Left renal cortex interstitium (tissue), 4 donors: ENCODE data around the gene ACP7. TPM values are rescaled to one million over a fixed set of nuclear protein-coding genes. Genes with fewer than 3 reads are reported as not detected.
"Not testable (repeated sequence)": the region's sequence is repeated elsewhere in the genome, so short reads cannot be mapped to it uniquely, and the experiment has no call there.

Experiments
- DNase-seq, 4 donors: peaks; one replicate each; pipeline ENCODE4 v3.0.0-alpha.2; 2013; ENCODE audit warnings: low read depth in 4 of 4, low spot score in 2 of 4, missing footprints in 1 of 4
- polyA plus RNA-seq, 4 donors: library from polyadenylated mRNA; unstranded; fragments of 120-200 nt; gene quantifications; one replicate each; pipeline ENCODE4 v1.2.1, GENCODE V29; 2013; ENCODE audit not compliant: insufficient read length in 4 of 4

The ACP7 gene
- polyA plus RNA-seq, 4 donors = 0.13 to 1.5 (median 0.56) TPM

DNA sequence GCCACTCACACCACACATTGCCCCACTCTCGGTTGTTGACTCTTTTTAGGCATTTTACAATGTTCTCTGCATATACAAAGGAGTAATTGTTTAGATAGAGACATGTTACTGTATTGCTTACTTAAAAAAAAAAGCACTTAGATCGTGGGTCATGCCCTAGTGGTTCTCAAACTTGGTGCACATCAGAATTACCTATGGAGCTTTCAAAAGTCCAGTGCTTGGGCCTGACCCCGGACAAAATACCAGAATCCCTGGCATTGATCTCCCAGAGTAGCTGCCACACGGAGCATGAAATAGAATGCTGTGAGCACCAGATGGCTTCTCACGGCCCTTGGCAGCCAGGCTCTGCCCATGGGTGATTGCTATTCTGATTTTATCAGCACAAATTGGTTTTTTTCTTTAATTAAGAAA lies 20.0 kb downstream of the ACP7 start:
- no peak for DNase-seq

DNA sequence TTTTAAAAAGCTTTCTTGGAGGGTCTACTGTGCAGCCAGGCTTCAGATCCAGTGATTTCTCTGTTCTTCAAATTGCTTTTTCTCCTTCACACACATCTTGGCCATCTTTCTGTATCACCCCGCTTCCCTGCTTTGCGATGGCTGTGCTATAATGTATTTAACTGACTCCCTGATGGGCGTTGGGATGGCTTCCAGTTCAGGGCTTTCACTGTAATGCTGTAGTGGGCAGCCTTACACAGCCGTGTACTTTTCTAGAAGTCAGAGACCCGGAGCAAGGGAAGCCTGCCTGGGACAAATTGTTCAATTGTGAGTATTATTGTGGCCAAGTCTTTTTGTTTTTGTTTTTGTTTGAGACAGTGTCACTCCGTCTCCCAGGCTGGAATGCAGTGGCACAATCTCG lies 22.0 kb downstream of the ACP7 start:
- DNase-seq = no peak

DNA sequence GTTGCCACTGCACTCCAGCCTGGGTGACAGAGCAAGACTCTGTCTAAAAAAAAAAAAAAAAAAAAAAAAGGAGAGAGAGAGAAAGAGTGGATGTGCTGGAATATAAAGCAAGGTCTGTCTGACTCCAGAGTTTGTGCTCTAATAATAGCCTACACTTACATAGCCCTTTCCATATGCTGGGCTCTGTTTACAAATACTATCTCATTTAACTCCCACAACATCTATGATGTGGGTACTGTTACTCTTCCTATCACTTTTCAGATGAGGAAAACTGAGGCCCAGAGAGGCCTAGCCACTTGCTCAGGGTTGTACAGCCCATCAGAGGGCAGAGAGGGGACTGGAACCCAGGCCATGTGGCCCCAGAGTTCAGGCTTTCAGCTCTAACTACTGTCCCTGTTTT lies 25.5 kb downstream of the ACP7 start:
- no peak for DNase-seq

DNA sequence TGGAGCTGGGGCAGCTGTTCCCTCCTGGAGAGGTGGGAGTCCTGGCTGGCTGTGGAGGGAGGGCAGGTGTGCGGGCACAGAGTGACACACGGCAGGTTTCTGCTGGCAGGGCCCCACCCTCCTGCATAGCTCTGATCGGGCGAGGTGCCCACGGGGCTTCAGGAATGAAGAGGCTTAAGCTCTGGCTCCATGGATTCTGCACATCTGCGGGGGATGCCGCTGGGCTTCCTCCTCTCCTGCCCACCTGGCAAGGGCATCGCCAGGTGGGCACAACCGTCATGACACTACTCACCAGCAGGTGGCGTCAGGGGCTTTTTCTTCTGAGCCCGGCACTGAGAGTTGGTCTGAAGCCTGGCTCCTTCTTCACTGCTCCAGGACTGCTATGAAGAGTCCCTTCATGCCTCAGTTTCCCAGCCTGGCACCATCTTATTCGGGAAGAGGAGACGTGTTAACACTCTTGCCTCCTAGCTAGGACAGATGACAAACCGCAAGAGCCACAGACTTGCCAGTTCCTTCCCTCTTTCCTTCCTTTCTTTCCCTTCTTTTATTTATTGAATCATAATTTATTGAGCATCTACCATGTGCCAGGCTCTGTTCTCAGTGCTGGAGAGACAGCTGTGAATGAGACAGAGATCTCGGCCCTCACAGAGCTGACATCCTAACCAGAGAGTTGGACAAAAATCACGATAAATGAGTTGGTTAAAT lies 26.2 kb downstream of the ACP7 start:
- DNase-seq = no peak

DNA sequence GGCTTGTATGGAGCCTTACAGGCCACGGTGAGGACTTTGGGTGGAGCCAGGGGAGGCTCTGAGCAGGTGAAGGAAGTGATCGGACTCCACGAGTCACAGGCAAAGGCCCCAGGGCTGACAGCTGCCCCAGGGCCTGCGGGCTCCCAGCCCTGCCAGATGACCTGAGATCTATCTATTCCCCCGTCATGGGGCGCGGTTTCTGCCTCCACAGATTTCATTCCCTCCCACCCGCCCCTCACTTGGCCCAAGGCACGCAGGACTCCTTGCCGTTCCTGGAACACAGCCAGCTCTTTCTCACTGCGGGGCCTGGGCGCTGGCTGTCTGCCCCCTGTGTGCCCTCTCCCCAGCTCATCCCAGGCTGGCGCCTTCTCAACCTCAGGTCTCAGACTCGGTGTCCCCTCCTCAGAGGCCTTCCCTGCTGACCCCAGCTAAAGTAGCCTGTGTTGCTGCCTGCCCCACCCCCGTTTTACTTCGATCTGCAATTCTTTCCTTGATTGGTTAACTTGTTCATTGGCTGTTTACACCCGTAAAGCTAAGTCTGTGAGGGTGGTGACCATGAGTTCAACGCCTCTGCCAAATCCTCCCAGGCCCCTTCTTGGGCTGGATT lies 27.5 kb downstream of the ACP7 start:
- no peak for DNase-seq

DNA sequence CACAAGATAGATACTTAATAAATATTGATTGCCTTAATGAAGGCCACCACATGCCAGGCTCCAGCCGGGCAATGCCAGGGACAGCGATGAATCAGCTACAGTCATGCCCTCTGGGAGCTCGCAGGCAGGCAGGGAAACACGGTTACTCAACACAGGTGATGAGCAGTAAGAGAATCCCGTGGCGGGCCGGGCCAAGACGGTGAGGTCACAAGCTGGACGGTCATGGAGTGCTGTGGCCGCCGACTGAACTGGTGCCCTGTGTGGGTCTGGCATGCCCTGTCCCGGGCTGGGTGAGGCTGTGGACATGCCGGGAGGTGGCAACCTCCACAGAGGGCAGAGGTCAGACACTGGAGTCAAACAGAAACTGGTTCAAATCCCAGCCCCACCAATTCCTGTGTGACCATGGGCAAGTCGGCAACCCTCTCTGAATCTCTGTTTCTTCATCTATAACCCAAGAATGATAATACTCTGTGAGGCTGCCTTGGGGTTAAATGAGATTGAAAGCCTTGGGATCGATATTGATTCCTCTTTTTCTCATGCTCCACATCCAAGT lies 28.2 kb downstream of the ACP7 start:
- DNase-seq = no peak

DNA sequence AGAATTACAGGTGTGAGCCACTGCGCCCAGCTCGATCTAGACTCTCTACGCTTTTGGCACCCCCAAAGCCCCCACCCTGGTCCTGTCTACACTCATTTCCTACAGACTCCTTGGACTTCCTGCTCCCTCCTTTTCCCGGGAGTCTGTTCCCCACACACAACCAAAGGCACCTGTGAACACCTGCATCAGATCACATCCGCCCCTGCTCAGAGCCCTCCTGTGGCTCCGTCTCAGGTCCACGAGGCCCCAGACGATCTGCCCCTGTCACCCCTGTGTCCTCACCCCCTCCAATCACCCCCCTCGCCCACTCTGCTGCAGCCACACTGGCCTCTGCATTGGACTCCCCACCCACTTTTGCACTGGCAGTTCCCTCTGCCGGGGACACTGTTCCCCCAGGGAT lies 29.0 kb downstream of the ACP7 start:
- DNase-seq = no peak

DNA sequence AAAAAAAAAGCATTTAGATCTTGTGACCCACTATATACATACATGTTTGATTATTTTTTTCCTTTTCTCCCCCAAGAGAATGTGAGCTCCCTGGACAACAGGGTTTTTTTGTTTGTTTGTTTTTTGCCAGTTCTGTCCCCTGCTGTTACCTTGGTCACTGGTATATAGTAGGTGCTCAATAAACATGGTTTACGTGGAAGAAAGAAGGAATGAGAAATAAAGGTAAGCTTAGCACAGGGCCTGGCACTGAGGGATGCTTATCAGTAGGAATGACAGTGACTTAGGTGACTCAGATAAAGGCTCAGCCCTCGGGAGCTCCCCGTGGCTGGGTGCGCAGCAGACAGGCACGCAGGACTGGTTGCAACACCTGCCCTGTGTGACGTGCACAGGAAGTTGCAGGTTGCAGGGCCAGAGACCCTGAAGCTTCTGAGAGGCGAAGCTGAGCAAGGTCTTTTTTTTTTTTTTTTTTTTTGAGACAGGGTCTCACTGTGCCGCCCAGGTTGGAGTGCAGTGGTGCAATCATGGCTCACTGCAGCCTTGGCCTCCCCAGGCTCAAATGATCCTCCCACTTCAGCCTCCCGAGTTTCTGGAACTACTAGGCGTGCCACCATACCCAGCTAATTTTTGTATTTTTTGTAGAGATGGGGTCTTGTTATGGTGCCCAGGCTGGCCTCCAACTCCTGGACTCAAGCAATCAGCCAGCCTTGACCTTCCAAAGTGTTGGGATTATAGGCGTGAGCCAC lies 31.1 kb downstream of the ACP7 start:
- DNase-seq = no peak

DNA sequence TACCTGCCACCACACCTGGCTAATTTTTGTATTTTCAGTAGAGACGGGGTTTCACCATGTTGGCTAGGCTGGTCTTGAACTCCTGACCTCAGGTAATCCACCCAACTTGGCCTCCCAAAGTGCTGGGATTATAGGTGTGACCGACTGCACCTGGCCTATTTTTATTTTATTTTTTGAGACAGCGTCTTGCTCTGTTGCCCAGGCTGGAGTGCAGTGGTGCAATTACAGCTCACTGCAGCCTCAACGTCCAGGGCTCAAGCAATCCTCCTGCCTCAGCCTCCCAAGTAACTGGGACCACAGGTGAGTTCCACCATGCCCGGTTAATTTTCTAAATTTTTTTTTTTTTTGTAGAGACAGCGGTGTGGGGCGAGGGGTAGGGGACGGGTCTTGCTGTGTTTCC lies 32.9 kb downstream of the ACP7 start:
- DNase-seq = not testable (repeated sequence)

DNA sequence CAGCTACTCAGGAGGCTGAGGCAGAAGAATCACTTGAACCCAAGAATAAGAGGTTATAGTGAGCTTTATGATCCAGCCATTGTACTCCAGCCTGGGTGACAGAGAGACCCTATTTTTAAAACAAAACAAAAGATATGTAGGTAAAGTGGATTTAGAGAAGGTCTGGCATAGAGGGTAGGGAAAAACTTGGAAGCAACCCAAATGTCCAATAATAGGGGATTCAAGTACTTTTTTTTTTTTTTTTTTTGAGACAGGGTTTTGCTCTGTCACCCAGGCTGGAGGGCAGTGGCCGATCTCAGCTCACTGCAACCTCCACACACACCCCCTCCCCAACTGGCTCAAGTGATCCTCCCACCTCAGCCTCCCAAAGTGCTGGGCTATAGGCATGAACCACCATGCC lies 35.7 kb downstream of the ACP7 start:
- no peak for DNase-seq

DNA sequence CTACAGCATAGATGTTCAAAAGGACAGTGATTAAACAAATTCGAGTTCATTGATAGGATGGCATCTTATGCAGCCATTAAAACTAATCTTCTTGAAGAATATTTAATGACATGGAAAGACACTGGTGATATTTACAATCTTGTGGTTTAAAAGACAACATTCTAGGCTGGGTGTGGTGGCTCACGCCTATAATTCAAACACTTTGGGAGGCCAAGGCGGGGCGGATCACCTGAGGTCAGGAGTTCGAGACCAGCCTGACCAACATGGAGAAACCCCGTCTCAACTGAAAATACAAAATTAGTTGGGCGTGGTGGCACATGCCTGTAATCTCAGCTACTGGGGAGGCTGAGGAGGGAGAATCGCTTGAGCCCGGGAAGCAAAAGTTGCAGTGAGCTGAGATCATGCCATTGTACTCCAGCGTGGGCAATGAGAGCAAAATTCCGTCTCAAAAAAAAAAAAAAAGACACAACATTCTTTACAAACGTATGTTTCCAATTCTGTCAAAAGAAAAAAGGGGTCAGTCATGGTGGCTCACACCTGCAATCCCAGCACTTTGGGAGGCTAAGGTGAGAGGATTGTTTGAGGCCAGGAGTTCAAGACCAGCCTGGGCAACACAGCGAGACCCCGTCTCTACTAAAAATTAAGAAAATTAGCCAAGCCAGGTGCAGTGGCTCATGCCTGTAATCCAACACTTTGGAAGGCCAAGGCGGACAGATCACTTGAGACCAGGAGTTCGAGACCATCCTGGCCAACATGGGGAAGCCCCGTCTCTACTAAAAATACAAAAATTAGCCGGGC lies 39.0 kb downstream of the ACP7 start:
- DNase-seq = no peak

DNA sequence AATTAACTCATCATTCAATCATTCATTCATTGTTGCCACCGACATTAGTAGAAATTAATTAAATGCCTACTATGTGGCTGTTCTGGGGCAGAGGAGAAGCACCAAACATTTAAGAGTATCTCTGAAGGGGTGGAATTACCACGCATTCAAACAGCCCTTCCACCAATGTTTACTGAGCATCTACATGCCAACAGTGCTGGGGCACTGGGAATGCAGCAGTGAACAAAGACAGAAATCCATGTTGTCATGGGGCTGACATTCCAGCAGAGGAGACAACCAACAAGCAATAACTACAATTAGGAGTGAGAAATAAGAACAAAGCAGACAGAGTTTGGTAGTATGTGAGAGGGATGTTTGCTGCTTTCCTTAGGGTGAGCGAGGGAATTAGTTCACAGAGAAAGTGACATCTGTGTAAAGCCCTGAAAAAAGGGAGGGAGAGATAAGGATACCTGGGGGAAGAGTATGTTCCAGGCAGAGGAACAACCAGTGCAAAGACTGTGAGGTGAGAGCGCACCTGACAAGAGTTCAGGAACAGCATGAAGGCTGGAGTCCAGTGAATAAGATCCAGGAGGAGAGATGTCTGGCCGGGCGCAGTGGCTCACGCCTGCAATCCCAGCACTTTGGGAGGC lies 40.1 kb downstream of the ACP7 start:
- DNase-seq = no peak

DNA sequence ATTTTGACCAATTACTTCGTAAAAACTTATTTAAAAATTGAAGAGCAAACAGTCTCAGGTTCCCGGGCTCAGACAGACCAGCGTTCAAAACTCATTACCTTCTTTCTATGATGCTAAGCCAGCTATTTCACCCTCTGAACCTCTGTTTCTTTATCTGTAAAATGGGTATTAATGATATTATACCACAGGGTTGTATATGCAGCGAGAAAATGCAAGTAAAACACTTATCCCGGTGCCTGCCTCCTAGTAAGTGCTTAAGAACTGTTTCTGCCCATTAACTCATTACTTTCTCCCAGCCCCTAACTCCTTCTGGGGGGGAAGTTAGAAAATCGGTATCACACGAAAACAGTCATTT lies 41.0 kb downstream of the ACP7 start:
- DNase-seq = no peak

DNA sequence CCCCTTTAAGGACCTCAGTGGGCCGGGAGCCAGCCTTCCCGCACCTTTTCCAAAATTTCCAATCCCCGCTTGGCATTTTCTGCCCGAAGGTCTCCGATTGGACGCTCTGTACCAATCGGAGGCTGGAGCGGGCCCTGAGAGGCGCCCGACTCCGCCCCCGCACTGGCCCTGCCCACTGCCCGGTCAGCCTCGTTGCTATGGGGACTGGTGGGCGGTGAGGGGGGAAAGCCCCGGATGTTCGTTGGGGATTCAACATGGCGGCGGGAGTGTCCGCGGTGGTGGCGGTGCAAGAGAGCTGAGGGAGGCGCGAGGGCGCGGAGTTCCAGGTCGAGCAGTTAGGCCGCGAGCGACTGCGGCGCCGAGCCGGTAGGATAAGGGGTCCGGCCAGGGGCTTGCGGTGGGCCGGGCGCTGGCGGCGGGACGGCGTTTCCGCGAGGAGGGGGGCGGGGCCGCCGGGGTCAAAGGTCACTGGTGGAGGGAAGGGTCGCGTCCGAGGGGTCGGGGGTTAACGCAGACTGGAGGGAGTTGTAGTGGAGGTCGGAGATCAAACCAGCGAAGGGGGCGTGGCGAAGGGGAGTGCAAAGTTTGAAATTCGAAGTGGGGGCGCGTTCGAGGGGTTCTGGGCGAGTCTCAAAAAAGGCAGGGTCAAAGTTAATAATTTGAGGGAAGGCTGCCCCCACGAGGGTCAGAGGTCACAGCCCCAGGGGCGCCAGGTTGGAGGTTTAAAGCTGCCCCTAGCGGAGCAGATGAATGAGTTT lies 41.6 kb downstream of the ACP7 start, which contains the start of gene PAK4:
PAK4 (plus strand) TSS at position 233 of the 758 bp plus-strand sequence. CDS start 43,768 bp downstream, outside the sequence.
- DNase-seq = peak; percentile 81 to 96 (median 91)

DNA sequence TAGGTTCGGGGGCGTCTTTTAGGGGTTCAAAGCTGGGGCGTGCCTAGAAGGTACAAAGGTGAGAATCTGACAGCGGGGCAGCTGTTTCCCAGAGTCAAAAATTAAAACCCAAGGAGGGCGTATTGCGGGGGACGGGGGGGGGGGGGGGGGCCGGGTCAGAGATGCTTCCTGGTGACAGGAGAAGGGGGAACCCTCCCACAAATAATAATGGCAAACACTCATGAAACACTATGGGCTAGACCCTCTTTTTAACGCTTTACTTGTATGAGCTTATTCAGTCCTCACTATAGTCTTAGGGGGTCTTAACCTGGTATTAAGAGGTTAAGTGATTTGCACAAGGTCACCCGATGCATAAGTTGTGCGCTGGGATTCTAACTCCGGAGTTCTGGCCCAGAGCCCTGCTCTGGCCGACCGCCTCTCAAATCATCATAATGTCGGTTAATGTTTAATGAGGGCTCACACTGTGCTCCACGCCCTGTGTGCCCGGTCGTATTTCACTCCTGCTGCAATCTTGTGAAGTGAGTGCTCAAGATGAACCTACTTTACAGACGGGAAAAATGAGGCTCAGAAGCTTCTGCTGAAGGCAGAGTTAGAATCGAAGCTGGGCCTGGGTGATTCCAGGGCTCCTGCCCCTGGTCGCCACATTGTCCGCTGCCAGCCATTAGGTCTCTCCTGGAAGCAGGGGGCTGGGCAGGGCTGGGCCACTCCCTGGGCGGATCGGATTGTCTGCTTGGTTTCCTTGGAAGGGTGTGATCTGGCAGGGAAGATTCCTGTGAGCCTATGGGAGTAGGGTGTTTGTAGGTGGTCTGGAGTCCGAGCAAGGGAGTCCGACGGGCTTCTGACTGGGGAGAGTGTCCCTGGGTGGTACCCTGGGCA lies 42.4 kb downstream of the ACP7 start:
- no peak for DNase-seq

DNA sequence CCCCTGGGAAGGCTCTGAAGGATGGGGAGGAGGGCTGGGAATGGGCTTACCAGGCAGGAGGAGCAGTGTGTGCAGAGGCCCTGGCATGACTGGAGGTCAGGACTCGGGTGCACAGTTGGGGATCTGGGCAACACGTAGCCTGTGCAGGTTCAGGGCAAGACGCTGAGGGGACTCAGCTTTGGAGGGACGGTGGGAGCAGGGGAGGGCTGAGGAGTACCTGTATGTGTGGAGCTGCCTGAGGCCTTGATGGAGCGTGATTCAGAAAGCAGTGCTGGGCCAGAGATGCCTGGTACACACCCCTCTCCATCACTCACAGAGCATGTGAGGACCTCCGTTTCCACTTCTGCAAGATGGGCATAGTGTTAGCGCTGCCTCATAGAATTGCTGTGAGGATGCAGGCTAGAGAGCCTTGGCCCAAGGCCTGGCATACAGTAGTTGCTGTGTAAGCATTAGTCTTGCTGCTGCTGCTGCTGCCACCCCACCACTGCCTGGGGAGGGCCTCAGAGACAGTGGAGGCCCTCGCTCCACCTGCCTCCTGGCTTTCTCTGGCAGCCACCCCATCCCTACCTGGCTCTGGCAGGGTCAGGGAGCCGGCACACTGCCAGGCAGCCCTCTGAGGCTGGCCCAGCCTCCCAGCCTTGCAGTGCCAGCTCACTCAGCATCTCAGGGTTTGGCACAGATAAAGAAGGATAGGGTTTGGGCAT lies 43.8 kb downstream of the ACP7 start:
- DNase-seq = no peak

DNA sequence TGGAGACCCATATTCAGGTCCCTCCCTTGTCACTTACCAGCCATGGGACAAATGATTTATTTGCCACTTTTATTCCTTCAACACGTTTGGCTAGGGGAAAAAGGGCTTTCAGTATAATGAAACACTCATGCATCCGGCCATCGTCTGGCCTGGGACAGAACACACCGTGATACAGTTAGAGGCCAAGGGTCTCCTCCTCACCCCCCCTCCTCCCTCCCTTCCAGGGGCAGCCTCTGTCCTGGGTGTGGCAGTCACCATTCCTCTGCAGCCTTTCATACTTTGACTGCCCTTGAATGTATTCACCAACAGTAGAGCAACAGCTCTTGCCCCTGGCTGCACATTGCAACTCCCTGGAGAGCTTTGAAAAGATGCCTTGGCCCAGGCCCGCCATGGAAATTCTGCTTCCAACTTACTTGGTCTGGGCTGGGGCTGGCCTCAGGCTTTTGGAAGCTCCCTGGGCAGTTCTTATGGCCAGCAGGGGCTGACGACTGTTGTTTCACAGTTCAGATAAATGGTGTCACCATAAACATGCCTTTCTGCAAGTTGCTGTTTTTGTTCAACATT lies 44.4 kb downstream of the ACP7 start:
- no peak for DNase-seq

DNA sequence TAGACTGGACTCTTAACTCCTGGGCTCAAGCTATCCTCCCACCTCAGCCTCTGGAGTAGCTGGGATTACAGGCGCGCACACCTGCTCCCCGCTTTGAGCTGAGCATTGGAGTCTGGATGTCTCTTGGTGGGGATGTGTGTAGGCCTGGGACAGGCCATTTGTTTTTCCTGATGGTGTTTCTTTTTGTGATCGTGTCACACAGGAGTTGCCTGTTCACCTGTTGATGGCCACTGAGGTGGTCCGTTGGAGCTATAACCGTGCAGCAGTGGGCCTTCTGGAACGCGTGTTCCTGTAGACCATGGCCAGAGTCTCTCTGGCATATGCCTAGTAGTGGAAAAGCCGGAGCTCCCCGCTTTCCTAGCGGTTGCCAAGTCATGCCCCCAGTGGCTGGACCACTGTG lies 44.9 kb downstream of the ACP7 start:
- DNase-seq = no peak
